A673 (cell line): Measurements from ENCODE around the gene FGFR2. TPM values are rescaled to one million over a fixed set of nuclear protein-coding genes. Genes with fewer than 3 reads are reported as not detected.

Source experiments
- BruUV-seq: library from RNA; stranded (reverse); fragments of 400-500 nt; replicated peaks from 2 replicates; lab custom pipeline; 2021; lab: Mats Ljungman, UMichigan
- CTCF ChIA-PET: fragments of 300-600 bp; sonication (Branson Sonifier 250); formaldehyde crosslinking; loops from one replicate; lab custom pipeline; 2022; ENCODE audit warnings: antibody characterized with exemption; lab: Charles Lee
- POLR2A ChIA-PET: fragments of 300-600 bp; sonication (Branson Sonifier 250); formaldehyde crosslinking; loops from one replicate; lab custom pipeline; 2022; ENCODE audit warnings: antibody characterized with exemption; ENCODE audit not compliant: low non-redundant PET; lab: Charles Lee
- DNase-seq: peaks from one replicate; pipeline ENCODE4 v3.0.0-alpha.2; 2015; ENCODE audit warnings: low spot score
- H3K27ac ChIP-seq: fragments of 200-600 bp; sonication (generic); 2 replicates; pipeline ENCODE4 v1.5.1; 2016; ENCODE audit warnings: mixed run types, low read depth, mild to moderate bottlenecking, mixed read lengths, antibody characterized with exemption, low read length; ENCODE audit not compliant: poor library complexity, severe bottlenecking
- H3K27me3 ChIP-seq: fragments of 200-600 bp; sonication (generic); replicated peaks from 2 replicates; pipeline ENCODE4 v1.6.1; 2017; ENCODE audit warnings: mixed run types, low read depth, mild to moderate bottlenecking, mixed read lengths, antibody characterized with exemption, low read length; ENCODE audit not compliant: insufficient read depth, poor library complexity
- H3K36me3 ChIP-seq: fragments of 200-600 bp; sonication (generic); 2 replicates; pipeline ENCODE4 v1.6.1; 2016; ENCODE audit warnings: mixed run types, mild to moderate bottlenecking, mixed read lengths, antibody characterized with exemption, low read length; ENCODE audit not compliant: insufficient read depth, poor library complexity, severe bottlenecking
- H3K4me1 ChIP-seq: fragments of 200-600 bp; sonication (generic); 2 replicates; pipeline ENCODE4 v1.6.1; 2017; ENCODE audit warnings: mixed run types, mild to moderate bottlenecking, mixed read lengths, antibody characterized with exemption, low read length; ENCODE audit not compliant: insufficient read depth, poor library complexity, severe bottlenecking
- H3K4me3 ChIP-seq: fragments of 200-600 bp; sonication (generic); 2 replicates; pipeline ENCODE4 v1.5.1; 2016; ENCODE audit warnings: low read depth, mixed run types, mild to moderate bottlenecking, mixed read lengths, low read length; ENCODE audit not compliant: poor library complexity, severe bottlenecking
- H3K9me3 ChIP-seq: fragments of 200-600 bp; sonication (generic); 2 replicates; pipeline ENCODE4 v1.6.1; 2016; ENCODE audit warnings: mixed run types, low read depth, mild to moderate bottlenecking, mixed read lengths, antibody characterized with exemption, low read length; ENCODE audit not compliant: poor library complexity, severe bottlenecking
- EZH2 ChIP-seq: fragments of 200-600 bp; sonication (generic); IDR thresholded peaks from 2 replicates; pipeline ENCODE4 v1.6.1; 2017; ENCODE audit warnings: borderline replicate concordance, low read depth, mild to moderate bottlenecking, mixed read lengths, antibody characterized with exemption, low read length; ENCODE audit not compliant: poor library complexity, severe bottlenecking
- intact Hi-C: fragments of 100-400 bp; cut with micrococcal nuclease; formaldehyde crosslinking; loops from one replicate; pipeline ENCODE4 v1.10.0; 2022; ENCODE audit not compliant: unreplicated experiment
- total RNA-seq: library from RNA; stranded (reverse); gene quantifications from 2 replicates; pipeline ENCODE4 v1.2.3, GENCODE V29; 2021
- TF ChIP-seq, protein P1 (sequence below): fragments of 300-800, 200-600 bp; sonication (generic); conservative IDR thresholded peaks from 2 replicates; pipeline ENCODE4 v1.5.1; 2017; ENCODE audit warnings: low read depth, mild to moderate bottlenecking, antibody characterized with exemption, low read length, moderate library complexity, mixed read lengths

FGFR2 gene
- total RNA-seq, 1 experiment from 2014 or later: 0.60 TPM

DNA sequence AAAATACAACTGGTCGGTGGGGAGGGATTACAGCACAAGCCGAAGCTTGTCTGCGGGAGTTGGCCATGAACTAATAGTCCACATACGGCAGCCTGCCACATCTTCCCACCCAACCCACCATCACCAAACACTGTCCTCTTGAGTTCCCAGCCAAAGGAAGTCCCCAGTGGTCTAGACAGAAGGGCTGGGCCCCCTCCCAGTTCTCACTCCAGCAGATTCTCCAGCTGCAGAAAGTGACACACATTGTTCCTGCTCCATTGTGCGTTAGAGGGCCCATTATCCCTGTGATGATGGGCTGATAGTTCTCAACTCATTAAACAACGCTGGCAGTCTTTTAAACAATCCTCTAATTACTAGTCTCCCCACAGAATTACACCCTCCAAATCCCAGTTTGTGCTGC lies 148.0 kb downstream of the FGFR2 start:
- intact Hi-C loops: no loop called here
- no peaks in the 10 kb centered on the region for H3K9me3 ChIP-seq
- peaks cover 9% of the 10 kb centered on the region for H3K27me3 ChIP-seq
- no peak overlapping the region for H3K27ac ChIP-seq
- no peak for DNase-seq
- CTCF ChIA-PET: no interaction called here
- no peak for TF ChIP-seq EZH2
- TF ChIP-seq, protein P1, sequence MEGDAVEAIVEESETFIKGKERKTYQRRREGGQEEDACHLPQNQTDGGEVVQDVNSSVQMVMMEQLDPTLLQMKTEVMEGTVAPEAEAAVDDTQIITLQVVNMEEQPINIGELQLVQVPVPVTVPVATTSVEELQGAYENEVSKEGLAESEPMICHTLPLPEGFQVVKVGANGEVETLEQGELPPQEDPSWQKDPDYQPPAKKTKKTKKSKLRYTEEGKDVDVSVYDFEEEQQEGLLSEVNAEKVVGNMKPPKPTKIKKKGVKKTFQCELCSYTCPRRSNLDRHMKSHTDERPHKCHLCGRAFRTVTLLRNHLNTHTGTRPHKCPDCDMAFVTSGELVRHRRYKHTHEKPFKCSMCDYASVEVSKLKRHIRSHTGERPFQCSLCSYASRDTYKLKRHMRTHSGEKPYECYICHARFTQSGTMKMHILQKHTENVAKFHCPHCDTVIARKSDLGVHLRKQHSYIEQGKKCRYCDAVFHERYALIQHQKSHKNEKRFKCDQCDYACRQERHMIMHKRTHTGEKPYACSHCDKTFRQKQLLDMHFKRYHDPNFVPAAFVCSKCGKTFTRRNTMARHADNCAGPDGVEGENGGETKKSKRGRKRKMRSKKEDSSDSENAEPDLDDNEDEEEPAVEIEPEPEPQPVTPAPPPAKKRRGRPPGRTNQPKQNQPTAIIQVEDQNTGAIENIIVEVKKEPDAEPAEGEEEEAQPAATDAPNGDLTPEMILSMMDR: no peak
- BruUV-seq: no TSS peak
- POLR2A ChIA-PET: no interaction called here
- no peaks in the 10 kb centered on the region for H3K36me3 ChIP-seq
- H3K4me1 ChIP-seq: no peaks in the 10 kb centered on the region
- no peak overlapping the region for H3K4me3 ChIP-seq

DNA sequence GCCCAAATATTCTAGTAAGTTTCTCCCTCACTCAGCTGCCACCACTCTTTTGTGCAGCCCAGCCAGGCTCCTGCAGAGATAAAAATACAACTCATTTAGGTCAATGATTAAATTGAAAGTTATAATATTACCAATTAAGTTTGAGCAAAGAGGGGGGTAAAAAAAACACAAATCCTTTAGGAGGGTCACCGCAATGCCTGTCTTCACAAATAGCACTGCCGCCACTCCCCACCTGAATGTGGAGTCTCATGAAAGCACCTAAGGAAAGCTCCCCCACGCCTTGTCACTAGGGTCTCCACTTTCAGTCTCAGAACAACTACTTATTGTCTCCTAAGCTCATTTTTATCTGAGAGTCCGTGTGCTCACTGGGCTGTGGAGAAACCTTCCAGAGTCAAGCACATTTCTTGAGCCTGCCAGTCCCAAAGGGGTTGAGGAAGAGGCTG lies 148.7 kb downstream of the FGFR2 start:
- peaks cover 9% of the 10 kb centered on the region for H3K27me3 ChIP-seq
- no peaks in the 10 kb centered on the region for H3K9me3 ChIP-seq
- ChIA-PET CTCF (no interaction called here), POLR2A (no interaction called here)
- no peaks in the 10 kb centered on the region for H3K36me3 ChIP-seq
- BruUV-seq: no TSS peak
- intact Hi-C loops: no loop called here
- no peak overlapping the region for H3K27ac ChIP-seq
- H3K4me1 ChIP-seq: no peaks in the 10 kb centered on the region
- H3K4me3 ChIP-seq: no peak overlapping the region
- DNase-seq: no peak
- TF ChIP-seq, protein P1: no peak
- no peak for TF ChIP-seq EZH2

DNA sequence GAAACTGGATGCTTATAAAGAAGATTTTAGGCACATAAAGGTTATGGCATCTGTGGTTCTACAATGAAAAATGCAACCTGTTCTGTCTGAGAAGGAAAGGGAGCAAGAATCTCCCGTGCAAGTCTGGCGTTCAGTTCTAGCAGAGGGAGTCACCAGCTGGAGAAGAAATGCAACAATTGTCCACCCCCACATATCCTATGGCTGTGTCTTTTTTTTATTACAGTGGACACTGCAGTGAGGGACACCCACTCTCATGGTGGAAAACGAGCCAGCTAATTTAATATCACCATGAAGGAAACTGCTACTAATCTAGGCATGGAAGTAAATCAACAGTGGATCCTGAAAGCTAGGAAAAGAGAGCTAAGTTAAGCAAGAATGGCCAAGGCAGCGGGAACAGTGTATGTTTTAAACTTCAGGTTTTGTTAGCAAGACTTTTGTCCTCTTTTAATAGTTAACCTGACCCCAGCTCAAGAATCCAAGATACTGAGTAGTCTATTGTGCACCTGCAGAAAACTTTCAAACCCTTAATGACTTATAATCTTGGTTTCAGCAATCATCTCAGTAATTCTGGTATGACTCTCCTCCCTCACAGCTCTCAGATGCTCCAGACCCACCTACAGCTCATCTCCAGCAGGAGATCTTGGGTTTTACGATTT lies 149.3 kb downstream of the FGFR2 start:
- no peaks in the 10 kb centered on the region for H3K9me3 ChIP-seq
- TF ChIP-seq EZH2: no peak
- TF ChIP-seq, protein P1: no peak
- no peak overlapping the region for H3K4me3 ChIP-seq
- no peaks in the 10 kb centered on the region for H3K36me3 ChIP-seq
- CTCF ChIA-PET: no interaction called here
- H3K4me1 ChIP-seq: no peaks in the 10 kb centered on the region
- POLR2A ChIA-PET: no interaction called here
- BruUV-seq: no TSS peak
- no peak for DNase-seq
- no peak overlapping the region for H3K27ac ChIP-seq
- peaks cover 9% of the 10 kb centered on the region for H3K27me3 ChIP-seq
- intact Hi-C loops: no loop called here
